Uterus (tissue), 4 donors: Measurements from ENCODE around the gene TMEM114. TPM values are rescaled to one million over a fixed set of nuclear protein-coding genes. Genes with fewer than 3 reads are reported as not detected.

Experiments
- DNase-seq, 2 donors: peaks; one replicate each; pipeline ENCODE4 v3.0.0-alpha.2; 2019 to 2020
- H3K27ac ChIP-seq, 2 donors: fragments of 200-600 bp; sonication (generic); 1 replicate in 1 of 2; 2 replicates in 1 of 2; pipeline ENCODE4 v1.5.1; 2016 to 2018
- H3K27me3 ChIP-seq, 2 donors: fragments of 200-600 bp; sonication (generic); one replicate each; pipeline ENCODE4 v1.5.1; 2018 to 2019; ENCODE audit warnings: control low read depth in 1 of 2
- H3K36me3 ChIP-seq, 2 donors: fragments of 200-600 bp; sonication (generic); one replicate each; pipeline ENCODE4 v1.5.1; 2019; ENCODE audit warnings: control low read depth in 1 of 2
- H3K4me1 ChIP-seq, 2 donors: fragments of 200-600 bp; sonication (generic); one replicate each; pipeline ENCODE4 v1.5.1; 2018 to 2019; ENCODE audit warnings: control low read depth in 1 of 2
- H3K4me3 ChIP-seq, 2 donors: fragments of 200-600 bp; sonication (generic); 1 replicate in 1 of 2; 2 replicates in 1 of 2; pipeline ENCODE4 v1.5.1; 2018 to 2019; ENCODE audit warnings: mild to moderate bottlenecking in 1 of 2
- H3K9me3 ChIP-seq, 2 donors: fragments of 200-600 bp; sonication (generic); one replicate each; pipeline ENCODE4 v1.5.1; 2019; ENCODE audit warnings: control low read depth in 1 of 2
- POLR2A ChIP-seq, 2 donors: fragments of 450-650 bp; IDR thresholded peaks; one replicate each; pipeline ENCODE4 v1.6.1; 2016; ENCODE audit warnings: antibody characterized with exemption in 2 of 2, mild to moderate bottlenecking in 1 of 2, moderate library complexity in 1 of 2
- intact Hi-C: fragments of 100-400 bp; cut with DNase I; formaldehyde crosslinking; loops from one replicate; pipeline ENCODE4 v1.15.1; 2023; ENCODE audit warnings: low total_unique reads
- total RNA-seq, 4 donors: library from RNA; depleted of rRNA in 3 of 4; stranded (reverse); fragments of >200 nt in 3 of 4; gene quantifications; one replicate each; pipeline versions ENCODE4 v1.1.0 to v1.2.4, GENCODE V29; 2014 to 2023
- TF ChIP-seq, protein P1 (sequence below), 4 experiments: fragments of 200-600 bp in 2 of 4; fragments of 450-650 bp in 2 of 4; sonication (generic) in 2 of 4; IDR thresholded peaks; one replicate each; pipeline ENCODE4 v1.5.1; 2016 to 2019; ENCODE audit warnings: antibody characterized with exemption in 4 of 4, mild to moderate bottlenecking in 2 of 4, moderate library complexity in 1 of 4
- donor health status: DM: yes; HTN: yes; CAD: no.

The TMEM114 gene
- total RNA-seq = not detected

DNA sequence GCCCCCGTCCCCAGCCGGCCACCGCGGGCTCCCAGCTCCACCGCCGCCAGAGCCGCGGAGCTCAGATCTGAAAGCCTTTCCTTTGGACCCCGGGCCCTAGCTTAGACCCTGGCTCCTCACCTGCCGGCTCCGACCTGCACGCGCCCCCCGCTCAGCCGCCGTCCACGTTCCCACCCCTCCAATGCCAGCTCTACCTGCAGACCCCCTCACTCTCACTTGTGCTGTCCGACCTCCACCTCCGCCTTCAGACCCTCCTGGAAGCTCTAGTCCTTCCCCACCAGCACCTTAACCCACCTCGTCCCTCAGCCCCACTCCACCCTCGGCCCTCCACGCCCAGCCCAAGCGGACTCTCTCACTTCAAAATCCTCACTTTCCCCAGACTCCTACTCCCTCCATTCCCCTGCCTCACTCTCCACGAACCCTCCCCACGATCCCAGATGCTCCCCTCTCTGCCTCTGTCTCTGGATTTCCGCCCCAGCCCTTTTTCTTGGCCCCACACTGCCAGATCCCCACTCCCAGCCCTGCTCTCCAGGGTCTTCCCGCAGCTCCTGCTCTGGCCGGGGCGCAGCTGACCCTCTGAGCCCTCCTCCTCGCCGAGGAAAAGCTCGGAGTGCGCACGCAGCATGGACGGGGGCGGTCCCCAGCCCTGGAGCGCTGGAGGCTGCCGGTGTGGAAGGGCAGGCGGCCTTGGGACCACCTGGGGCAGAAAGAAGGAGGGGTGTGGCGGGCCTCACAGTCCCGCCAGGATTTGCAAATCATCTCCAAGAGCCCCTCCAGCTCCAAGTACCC, at the start of gene TMEM114:
TSS of gene TMEM114 (minus strand) at position 612 of the 789 bp plus-strand sequence. CDS start 673 bp downstream, outside the sequence.
- no peak for DNase-seq
- TF ChIP-seq, protein P1, sequence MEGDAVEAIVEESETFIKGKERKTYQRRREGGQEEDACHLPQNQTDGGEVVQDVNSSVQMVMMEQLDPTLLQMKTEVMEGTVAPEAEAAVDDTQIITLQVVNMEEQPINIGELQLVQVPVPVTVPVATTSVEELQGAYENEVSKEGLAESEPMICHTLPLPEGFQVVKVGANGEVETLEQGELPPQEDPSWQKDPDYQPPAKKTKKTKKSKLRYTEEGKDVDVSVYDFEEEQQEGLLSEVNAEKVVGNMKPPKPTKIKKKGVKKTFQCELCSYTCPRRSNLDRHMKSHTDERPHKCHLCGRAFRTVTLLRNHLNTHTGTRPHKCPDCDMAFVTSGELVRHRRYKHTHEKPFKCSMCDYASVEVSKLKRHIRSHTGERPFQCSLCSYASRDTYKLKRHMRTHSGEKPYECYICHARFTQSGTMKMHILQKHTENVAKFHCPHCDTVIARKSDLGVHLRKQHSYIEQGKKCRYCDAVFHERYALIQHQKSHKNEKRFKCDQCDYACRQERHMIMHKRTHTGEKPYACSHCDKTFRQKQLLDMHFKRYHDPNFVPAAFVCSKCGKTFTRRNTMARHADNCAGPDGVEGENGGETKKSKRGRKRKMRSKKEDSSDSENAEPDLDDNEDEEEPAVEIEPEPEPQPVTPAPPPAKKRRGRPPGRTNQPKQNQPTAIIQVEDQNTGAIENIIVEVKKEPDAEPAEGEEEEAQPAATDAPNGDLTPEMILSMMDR (IDR thresholded peaks at IDR 0.05) = no peak
- TF ChIP-seq POLR2A (IDR thresholded peaks at IDR 0.05) = no peak
- no peak within 1 kb of the TSS for H3K27ac ChIP-seq
- H3K9me3 ChIP-seq = no peaks in the 10 kb centered on the region
- H3K4me1 ChIP-seq = no peaks in the 10 kb centered on the region
- intact Hi-C loops = no loop called here
- H3K36me3 ChIP-seq = no peaks in the 10 kb centered on the region
- H3K27me3 ChIP-seq = peaks cover 6 to 12% of the 10 kb centered on the region in 2 donors
- no peak within 1 kb of the TSS for H3K4me3 ChIP-seq

DNA sequence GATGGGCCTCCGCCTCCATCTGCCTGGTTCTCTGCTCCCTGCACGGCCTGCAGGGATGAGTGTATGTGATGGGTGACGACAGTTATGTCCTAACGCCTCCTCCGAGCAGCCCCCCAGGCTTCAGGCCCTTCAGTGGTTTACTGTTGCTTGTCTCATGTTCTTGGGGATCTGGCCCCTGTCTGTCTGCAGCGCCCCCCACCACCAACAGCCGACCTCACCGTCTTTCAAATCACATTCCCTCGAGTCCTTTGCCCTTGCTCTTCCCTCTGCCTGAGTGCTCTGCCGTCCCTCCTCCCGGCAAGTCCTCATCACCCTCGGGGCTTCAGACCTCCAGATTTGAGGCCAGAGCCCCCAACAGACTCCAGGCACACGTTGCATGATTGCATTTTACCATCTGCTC, 49.4 kb upstream of the TMEM114 start:
- TF ChIP-seq, protein P1 (IDR thresholded peaks at IDR 0.05) = no peak
- no peak for TF ChIP-seq POLR2A (IDR thresholded peaks at IDR 0.05)
- H3K36me3 ChIP-seq = no peaks in the 10 kb centered on the region
- H3K27ac ChIP-seq = no peak overlapping the region
- no peak for DNase-seq
- no peaks in the 10 kb centered on the region for H3K9me3 ChIP-seq
- intact Hi-C loops = no loop called here
- no peaks in the 10 kb centered on the region for H3K27me3 ChIP-seq
- no peaks in the 10 kb centered on the region for H3K4me1 ChIP-seq
- no peak overlapping the region for H3K4me3 ChIP-seq

DNA sequence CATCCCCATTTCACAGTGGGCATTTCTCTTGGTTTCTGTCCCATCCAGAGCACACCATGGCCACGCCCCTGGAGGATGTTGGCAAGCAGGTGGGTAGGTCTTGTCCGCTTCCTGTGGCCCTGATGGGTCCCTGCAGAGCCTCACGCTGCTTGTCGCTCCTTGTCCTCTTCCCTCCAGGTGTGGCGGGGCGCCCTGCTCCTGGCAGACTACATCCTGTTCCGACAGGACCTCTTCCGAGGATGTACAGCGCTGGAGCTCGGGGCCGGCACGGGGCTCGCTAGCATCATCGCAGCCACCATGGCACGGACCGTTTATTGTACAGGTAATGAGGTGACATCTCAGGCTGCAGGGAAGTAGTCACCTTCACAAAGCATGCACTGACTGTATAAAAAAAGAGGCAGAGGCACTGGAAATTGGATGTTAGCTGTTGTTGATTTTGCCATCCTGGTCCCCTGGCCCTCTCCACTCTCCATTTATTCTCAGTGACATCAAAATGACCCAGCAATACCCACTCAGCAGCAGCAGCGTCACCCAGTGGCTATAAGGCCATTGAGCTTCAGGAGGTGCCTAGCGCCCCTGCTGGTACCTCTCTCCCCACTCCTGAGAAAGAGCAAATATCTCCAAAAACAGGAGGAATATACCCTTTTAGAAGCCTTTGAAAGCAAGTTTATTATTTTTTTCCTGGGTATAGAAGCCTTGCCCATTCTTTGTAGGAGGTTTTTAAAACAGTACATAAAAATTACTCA, 44.9 kb upstream of the TMEM114 start:
- Histone ChIP-seq H3K27me3 (no peaks in the 10 kb centered on the region), H3K4me1 (no peaks in the 10 kb centered on the region), H3K27ac (no peak overlapping the region), H3K4me3 (no peak overlapping the region), H3K36me3 (no peaks in the 10 kb centered on the region), H3K9me3 (no peaks in the 10 kb centered on the region)
- TF ChIP-seq POLR2A (IDR thresholded peaks at IDR 0.05) = no peak
- TF ChIP-seq, protein P1 (IDR thresholded peaks at IDR 0.05) = no peak
- intact Hi-C loops = no loop called here
- DNase-seq = no peak

DNA sequence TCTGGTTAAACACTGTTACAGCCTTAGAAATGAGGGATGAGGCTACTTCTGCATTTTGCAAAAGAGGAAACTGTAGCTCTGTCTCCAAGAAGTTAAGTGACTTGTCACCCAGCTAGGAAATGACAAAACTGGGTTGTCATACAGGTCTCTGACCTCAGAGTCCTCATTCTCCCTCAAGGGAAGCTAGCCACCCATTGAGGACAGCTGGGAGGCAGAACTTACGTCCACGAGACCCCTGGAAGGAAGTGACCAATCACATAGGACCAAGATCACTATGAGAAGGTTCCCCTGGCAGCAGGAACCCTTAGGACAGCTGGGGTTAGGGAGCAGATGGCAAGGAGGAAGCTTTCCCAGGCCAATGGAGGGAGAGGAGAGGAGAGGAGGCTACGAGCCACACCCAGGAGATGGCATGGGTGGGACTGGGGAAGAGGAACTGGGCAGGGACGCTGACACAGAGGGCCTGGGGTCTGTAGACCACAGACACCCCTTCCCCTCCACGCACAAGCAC, 42.4 kb upstream of the TMEM114 start:
- DNase-seq = no peak
- intact Hi-C loops = no loop called here

More for the DNA sequence above, 42.4 kb upstream of the TMEM114 start:
- Histone ChIP-seq H3K4me3 (no peak overlapping the region), H3K9me3 (no peaks in the 10 kb centered on the region), H3K27me3 (no peaks in the 10 kb centered on the region), H3K4me1 (no peaks in the 10 kb centered on the region), H3K27ac (no peak overlapping the region), H3K36me3 (no peaks in the 10 kb centered on the region)
- TF ChIP-seq, protein P1 (IDR thresholded peaks at IDR 0.05) = no peak
- TF ChIP-seq POLR2A (IDR thresholded peaks at IDR 0.05) = no peak
